Uterus (tissue), 2 donors: ENCODE data around the gene METTL6.

Source experiments
- POLR2A ChIP-seq, 2 donors: fragments of 450-650 bp; IDR thresholded peaks; one replicate each; pipeline ENCODE4 v1.6.1; 2016; ENCODE audit warnings: antibody characterized with exemption in 2 of 2, mild to moderate bottlenecking in 1 of 2, moderate library complexity in 1 of 2
- TF ChIP-seq, protein P1 (sequence below), 4 experiments: fragments of 200-600 bp in 2 of 4; fragments of 450-650 bp in 2 of 4; sonication (generic) in 2 of 4; IDR thresholded peaks; one replicate each; pipeline ENCODE4 v1.5.1; 2016 to 2019; ENCODE audit warnings: antibody characterized with exemption in 4 of 4, mild to moderate bottlenecking in 2 of 4, moderate library complexity in 1 of 4

DNA sequence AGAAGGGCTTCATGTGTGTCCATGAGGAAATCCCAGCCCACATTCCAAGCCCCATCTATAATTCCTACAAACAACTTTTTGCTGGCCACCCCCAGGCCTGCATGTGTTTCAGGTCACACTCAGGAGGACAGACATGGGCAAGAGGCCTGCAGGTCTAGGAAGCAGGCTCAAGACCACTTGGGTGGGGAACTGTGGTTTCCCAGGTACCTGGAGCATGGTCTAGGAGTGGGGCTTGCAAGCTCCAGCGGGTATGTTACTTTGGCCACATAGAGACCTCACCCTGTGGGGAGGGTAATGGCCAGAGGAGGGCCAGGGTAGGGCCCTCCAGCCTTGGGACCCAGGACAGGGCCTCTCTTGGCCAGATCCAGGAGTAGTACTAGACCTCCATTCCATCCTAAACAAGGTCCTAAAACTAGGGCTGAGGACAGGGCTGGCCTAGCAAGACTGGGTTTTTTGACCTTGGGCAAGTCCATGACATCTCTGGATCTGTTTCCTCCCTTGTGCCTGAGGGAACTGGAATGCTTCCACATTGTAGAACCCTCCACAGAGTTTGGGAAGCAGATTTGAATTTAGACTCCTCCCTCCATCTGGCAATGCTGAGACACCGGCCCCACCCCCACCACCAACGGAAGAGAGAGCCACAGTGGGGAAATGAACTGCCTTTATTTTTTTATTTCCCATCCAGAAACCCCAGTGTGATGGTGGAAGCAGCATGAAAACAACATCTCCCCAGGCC, 22.3 kb upstream of the METTL6 start:
- TF ChIP-seq, protein P1, sequence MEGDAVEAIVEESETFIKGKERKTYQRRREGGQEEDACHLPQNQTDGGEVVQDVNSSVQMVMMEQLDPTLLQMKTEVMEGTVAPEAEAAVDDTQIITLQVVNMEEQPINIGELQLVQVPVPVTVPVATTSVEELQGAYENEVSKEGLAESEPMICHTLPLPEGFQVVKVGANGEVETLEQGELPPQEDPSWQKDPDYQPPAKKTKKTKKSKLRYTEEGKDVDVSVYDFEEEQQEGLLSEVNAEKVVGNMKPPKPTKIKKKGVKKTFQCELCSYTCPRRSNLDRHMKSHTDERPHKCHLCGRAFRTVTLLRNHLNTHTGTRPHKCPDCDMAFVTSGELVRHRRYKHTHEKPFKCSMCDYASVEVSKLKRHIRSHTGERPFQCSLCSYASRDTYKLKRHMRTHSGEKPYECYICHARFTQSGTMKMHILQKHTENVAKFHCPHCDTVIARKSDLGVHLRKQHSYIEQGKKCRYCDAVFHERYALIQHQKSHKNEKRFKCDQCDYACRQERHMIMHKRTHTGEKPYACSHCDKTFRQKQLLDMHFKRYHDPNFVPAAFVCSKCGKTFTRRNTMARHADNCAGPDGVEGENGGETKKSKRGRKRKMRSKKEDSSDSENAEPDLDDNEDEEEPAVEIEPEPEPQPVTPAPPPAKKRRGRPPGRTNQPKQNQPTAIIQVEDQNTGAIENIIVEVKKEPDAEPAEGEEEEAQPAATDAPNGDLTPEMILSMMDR (IDR thresholded peaks at IDR 0.05), result no peak
- TF ChIP-seq POLR2A (IDR thresholded peaks at IDR 0.05), result no peak
